Superior temporal gyrus (tissue), 1 donor: Measurements from ENCODE around the gene MLXIP.

ENCODE experiments used
- DNase-seq: peaks from one replicate; pipeline ENCODE4 v3.0.0-alpha.2; 2016; ENCODE audit errors: extremely low spot score

MLXIP gene

DNA sequence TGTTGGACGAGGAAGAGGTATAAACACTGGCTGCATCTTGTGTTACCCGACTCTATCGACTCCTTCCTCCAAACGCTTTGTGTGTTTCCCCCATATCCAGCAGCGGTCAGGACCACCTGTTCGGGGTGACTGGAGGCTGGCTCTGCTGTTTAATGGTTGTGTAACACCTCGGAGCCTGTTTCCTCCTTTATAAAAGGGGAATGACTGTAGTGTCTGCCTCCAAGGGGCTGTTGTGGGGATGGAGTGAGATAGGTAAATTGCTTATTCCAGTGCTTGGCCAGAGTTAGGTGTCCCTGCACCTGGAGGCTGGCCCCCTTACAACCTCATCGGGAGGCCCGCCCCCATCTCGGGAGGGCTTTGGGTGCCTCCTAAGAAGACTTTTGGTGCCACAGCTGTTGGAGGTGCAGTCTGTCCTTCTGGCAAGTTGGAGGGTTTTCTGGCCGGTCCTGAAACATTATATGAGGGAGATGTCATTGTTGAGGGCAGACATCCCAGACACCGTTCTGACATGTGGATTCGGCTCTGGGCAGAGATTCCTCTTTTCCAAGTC is 1.1 kb downstream of the MLXIP start:
- peak; percentile 42 for DNase-seq

DNA sequence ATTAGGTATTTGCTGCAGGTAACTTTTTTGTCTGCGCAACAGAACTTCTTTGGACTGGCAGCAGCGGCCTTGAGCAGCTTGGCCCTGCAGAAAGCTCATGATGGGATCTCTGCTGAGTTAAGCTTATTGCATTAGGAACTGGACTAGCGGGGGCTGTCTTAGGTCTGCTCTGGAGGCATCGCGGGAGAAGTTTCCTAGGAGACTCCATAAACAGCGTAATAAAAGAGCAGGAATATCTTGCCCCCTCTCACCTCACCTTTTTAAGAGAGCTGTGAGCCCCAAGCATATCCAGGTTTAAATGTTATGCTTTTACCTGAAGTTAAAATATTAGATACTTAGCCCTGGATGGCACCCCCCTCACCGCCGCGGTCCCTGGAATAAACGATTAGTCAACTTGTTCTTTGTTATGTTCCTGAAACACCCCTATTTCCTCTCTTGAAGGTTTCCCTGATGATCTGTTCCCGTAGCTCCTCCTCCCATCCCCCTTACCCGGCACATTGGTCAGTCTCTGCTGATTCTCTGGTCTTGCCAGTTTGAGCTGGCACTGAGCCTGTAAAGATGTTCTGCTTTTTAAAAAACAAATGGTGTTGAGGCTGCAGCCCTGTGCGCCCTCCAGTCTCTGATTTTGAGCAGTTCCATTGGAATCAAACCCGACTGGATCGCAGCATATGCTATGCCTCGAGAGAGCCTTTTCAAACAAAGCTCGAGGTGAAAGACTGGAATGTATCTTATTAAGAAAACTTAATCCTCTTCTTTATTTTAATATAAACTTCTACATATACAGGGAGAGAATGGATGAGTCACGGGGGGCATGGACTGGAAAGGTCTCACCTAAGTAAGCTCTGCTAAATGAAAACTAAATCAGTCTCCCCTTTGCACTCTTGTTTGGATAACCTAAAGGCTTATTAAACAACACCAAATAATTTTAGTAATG is 1.9 kb downstream of the MLXIP start:
- DNase-seq, result peak; percentile 63

DNA sequence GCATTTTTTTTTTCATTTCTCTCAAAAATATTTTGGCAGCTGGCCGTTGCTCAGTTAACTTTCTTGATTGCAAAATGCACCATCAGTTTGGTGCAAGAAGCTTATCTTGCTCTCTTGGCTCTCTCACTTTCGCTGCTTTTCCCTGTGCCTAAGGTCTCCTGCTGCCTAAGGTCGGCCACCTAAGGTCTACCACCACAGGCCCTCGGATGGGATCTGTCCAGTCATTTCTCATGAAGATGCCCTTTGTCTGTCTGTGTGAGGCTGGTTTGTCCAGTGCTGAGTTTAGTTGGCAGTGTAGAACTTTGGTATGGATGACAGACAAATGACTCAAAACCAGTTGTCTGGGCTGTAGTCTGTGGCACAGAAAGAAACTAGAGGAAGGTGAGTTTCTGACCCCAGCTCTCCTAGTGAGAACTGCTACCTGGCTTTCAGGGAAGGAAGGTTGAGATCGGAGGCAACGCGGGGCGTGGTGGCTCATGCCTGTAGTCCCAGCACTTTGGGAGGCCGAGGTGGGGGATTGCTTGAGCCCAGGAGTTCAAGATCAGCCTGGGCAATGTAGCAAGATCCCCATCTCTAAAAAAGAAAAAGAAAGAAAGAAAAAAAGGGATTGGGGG is 2.6 kb downstream of the MLXIP start:
- peak; percentile 46 for DNase-seq

DNA sequence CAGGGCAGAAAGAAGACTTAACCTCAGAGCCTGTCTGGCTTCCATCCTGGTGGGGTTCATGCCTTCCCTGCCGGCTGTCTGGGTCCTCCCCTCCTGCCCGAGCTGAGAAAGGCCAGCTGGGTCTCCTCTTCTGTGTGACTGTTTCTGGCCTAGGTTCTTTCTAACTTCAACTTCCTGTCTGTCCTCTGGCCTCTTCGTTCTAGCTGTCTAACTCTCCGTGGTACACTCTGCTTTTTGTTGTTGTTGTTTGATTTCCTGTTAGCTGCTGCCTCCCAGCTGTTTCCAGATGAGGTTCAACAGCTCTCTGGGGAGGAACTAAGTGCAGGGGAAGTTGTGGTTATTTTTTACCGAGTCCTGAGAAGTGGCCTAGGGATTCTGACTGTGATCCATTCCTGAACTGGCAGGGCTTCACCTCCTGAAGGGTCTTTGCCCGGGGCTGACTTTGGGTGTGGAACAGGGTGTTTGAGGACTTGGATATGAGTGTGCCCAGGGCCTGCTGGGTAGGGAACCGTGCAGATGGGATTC is 3.2 kb downstream of the MLXIP start:
- DNase-seq, result peak; percentile 26

DNA sequence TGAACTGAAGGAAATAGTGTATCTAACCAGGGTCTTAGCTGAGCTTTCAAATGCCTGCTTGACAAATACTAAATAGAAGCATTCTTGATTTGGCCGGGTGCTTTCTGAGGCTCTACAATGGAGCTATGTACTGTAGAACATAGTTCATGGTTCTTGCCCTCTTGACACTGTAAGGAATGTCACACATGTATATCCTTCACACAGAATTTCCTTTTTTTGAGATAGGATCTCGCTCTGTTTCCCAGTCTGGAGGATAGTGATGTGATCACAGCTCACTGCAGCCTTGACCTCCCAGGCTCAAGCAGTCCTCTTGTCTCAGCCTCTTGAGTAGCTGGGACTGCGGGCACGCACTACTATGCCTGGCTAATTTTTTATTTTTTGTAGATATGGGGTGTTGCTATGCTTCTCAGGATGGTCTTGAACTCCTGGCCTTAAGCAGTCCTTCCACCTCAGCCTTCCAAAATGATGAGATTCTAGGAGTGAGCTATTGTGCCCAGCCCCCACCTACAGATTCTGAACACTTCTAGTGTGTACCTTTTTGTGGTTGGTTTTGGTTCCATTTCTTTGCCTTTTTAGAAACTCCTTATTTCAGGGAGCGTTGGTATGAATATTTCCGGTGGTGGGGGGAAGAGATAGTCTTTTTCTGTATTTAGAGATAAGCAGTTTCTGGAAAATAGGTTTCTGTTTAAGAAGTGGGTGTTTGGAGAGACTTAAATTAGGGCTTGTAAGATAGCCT is 4.2 kb downstream of the MLXIP start:
- no peak for DNase-seq

DNA sequence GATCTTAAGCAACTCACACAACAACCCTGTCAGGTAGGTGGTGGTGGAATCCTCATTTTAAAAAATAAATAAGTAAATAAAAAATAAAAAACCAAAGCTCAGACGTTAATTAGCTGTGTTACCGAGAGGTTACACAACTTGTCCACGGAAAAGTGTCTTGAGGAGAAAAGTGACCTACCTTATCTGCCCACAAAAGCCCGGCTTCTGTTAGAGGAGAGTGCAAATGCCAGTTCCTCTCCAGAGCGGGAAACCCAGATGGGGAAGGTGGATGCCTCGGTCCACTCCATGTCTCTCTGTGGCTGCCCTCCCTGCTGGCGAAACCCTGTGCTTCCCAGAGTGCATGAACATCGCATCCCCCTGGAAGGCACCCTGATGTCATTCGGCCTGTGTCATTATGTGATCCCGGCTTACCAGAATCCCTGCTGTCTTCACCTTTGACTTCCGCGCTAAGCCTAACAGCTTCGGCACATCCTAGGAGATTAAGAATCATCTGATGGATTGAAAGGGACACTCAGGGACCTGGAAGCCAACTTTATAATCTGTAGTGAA is 6.4 kb downstream of the MLXIP start:
- no peak for DNase-seq

DNA sequence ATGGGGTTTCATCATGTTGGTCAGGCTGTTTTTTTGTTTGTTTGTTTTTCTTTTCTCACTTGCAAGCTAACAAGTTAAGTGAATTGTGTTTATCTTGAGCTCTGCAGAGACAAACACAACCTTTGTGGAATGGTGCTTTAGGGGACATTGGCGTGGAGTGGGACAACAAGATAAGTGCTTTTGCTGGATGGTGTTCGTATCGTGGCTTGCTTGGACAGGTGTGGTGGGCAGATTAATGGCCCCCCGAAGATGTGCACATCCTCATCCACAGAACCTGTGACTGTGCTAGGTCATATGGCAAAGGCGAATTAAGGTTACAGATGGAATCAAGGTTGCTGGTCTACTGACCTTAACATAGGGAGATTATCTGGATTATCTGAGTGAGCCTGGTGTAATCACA is 7.0 kb downstream of the MLXIP start:
- DNase-seq, result no peak

DNA sequence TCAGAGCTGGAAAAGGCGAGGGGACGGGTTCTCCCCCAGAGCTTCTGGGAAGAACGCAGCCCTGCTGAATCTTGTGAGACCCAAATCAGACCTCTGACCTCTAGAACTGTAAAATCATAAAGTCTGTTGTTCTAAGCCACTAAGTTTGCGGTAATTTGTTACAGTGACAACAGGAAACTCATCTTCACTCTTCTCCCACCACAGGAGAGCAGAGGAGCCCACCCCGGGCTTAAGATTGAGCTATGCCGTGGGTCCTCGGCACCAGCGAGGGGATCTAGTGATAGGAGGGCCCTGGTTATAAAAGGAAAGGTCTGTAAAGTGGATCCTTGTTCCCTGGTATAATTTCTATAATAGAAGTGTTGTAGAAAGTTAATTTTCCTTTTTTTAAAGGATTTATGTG is 7.6 kb downstream of the MLXIP start:
- DNase-seq, result no peak

DNA sequence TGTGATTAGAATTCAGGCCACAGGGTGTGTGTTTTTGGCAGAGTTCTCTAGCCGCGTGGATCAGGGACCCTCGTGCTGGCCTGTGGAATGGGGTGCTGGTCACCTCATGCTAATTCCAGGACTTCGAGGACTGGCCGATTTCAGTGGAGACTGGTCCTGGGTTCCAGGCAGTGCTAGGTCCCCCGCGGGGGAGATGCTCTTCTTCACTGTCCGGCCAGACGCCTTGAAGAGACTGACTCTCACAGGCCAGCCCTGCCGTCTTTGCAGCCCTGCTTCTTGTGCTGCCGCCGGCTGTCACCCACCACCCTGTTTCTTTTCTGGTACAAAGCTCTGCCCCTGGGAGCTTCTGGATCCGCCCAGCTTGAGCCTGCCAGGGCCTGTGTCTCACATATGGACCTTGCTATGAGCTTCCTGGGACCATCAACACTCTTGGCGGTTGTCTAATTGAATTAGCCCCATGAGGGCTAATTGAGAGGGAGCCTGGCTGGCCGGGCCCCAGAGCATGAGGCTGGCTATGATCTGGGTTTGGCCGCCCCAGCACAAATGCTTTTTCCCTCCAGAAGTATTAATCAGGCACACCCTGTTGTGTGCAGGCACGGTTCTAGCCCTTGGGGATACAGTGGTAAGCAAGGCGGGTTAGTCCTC is 8.2 kb downstream of the MLXIP start:
- no peak for DNase-seq

DNA sequence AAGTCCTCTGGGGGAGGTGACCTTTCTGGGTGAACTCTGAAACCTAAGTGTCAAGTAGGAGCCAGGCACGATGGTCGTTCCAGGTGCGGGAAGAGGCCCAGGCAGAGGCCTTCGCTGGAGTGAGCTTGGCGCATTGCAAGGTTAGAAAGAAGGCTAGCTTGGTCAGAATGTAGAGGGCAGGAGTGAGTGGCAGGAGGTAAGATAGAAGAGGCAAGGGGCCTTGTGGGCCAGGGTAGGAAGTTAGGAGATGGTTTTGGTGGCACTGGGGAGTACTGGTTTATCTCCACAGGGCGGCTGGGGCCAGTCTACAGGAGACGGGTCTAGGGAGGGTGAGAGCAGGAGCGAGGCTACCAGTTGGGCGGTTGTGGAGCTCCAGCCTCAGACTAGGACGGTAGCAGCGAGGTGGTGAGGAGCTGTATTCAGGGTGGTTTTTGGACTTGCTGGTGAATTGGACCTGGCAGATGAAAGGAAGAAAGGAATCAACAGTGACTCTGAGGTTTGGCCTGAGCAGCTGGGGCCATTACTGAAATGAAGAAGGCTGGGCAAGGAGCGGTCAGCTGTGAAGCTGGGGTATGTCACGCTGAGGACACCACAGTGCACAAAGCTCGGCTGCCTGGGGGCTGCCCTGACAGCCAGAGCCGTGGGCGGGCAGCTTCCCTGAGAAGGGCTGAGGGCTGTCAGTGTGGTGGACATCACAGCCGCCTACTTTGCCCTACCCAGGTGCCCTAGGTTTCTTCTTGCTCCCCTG is 9.0 kb downstream of the MLXIP start:
- no peak for DNase-seq

DNA sequence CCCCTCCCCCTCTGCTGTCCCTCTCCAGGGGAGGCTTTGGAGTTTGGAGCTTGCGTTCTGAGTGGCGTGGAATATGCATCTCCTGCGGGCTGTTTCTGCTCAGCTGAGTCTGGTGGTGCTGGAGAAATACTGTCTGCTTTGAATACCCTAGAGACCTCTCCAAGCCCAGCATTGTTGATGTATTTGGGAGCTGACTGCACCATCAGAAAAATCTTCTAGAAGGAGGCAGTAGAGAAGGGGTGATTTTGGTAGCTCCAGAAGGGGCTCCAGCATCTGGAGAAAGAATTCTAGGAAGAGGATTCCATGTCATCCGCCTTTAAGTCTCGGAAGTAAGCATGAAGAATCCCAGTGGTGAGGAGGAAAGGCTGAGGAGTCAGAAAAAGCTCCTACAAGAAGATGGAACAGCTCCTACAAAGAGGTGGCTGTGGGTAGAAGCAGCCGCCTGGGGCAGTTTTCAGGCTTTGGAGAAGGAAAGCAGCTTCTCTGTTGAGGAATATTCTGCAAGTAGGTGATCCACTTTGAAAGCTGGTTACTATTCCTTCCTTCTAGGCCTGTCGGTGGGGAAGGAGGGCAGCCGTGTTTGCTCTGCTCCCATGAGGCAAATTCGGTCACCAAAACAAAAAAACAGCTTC is 9.7 kb downstream of the MLXIP start:
- DNase-seq, result no peak

DNA sequence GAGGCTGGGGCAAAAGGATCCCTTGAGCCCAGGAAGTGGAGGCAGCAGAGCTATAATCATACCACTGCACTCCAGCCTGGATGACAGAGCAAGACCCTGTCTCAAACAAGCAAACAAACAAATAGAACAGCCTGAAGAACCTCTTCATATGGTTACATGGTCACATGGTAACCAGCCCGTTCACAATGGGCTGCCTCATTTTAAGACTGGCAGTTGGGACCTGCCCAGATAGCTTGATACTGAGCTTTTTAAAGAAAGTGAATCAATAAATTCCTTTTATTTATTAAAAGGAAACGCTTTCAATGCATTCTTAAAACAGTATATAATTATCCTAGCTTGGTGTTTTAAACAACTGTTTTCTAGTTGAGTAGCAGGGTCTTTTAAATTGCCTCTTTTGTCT is 10.5 kb downstream of the MLXIP start:
- DNase-seq, result peak; percentile 65

DNA sequence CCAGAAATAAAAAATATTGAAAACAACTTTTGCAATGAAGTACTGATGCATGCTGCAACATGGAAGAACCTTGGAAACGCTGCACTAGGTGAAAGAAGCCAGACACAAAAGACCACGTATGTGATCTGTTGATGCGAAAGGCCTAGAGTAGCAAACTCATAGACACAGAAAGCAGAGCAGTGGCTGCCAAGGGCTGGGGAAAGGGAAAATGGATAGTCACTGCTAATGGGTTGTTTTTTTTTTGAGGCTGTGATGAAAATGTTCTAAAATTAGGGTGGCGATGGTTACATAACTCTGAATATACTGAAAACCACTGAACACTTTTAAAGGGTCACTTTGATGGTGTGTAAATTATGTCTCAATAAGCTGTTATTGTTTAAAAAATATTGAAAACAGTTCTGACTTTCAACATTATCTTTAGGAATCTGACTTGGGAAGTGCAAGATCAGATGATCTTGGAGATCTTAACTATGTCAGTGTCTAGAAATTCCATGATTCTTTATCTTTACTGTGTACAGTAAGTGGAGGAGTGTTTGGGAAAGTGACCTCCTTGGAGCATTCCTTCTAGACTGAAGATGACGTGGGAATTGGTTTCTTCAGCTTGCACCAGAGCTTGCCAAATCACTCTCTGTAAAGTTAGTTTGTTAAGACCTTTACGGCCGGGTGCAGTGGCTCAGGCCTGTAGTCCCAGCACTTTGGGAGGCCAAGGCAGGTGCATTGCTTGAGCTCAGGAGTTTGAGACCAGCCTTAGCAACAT is 12.4 kb downstream of the MLXIP start:
- peak; percentile 32 for DNase-seq

DNA sequence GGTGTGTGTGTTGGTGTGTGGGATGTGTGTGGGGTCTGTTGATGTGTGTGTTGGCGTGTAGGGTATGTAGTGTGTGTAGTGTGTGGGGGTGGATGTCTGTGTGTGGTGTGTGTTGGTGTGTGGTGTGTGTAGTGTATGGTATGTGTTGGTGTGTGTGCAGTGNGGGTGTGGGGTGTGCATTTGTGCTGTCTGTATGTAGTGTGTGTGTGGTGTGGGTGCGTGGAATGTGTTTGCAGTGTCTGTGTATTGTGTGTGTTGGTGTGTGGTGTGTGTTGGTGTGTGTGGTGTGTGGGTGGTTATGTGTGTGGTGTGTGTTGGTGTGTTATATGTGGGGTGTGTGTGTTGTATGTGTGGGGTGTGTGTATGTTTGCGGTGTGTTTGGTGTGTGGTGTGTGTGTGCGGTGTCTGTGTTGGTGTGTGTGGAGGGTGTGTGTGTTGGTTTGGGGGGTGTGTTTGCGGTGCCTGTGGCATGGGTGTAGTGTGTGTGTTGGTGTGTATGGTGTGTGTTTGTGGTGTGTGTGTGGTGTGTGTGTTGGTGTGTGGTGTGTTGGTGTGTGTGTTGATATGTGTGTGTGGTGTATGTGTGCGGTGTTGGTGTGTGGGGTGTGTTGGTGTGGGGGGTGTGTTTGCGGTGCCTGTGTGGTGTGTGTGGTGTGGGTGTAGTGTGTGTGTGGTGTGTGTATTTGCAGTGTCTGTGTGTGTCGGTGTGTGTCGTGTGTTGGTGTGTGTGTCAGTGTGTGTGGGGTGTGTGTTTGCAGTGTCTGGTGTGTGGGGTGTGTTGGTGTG is 14.7 kb downstream of the MLXIP start:
- no peak for DNase-seq

DNA sequence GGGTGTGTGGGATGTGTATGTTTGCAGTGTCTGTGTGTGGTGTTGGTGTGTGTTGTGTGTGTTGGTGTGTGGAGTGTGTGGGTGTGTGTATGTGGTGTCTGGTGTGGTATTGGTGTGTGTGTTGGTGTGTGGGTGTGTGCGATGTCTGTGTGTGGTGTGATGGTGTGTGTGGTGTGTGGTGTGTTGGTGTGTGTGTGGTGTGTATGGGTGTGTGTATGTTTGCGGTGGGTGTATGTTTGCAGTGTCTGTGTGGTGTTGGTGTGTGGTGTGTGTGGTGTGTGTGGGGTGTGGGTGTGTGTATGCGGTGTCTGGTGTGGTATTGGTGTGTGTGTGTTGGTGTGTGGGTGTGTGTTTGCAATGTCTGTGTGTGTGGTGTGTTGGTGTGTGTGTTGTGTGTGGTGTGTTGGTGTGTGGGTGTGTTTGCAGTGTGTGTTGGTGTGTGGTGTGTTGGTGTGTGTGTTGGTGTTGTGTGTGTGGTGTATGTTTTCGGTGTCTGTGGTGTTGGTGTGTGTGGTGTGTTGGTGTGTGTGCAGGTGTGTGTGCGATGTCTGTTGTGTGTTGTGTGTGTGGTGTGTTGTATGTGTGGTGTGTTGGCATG is 15.7 kb downstream of the MLXIP start:
- DNase-seq, result no peak

DNA sequence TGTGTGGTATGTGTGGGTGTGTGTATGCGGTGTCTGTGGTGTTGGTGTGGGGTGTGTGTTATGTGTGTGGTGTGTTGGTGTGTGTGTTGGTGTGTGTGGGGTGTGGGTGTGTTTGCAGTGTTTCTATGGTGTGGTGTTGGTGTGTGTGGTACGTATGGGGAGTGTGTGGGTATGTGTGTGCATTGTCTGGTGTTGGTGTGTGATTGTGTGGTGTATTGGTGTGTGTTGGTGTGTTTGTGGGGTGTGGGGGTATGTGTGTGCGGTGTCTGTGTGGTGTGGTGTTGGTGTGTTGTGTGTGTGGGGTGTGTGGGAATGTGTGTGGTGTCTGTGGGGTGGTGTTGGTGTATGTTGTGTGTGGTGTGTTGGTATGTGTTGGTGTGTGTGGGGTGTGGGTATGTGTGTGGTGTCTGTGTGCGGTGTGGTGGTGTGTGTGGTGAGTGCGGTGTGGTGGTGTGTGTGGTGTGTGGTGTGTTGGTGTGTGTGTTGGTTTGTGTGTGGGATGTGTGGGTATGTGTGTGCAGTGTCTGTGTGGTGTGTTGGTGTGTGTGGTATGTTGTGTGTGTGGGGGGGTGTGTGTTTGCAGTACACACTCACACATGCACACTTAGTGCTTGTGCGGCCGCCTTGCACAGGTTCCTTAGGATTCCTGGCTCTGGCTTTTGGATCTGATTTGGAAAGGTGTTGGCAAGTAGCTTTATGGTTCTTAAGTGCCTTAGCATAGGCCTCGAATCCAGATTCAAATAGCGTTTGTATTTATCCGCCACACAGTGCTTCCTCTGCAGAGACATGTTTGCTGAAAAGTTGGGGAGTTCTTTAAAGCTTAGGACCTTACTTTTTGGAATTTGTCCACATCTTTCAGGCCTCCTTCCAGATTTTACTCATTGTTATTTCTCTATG is 16.4 kb downstream of the MLXIP start:
- no peak for DNase-seq

DNA sequence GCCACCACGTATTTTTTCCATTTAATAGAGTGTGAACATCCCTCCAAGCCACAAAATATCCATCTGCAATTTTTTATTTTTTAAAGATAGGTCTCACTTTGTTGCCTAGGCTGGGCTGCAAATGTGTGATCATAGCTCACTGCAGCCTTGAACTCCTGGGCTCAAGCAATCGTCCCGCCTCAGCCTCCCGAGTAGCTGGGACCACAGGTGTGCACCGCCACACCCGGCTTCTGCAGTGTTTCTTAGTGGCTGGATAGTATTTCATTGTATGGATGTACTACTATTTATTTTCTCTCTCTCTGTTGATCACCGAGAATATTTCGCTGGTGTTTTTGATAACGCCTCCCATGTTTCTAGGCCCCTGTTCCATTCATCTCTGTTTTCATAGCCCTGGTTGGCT is 17.5 kb downstream of the MLXIP start:
- DNase-seq, result no peak
